Measurements from ENCODE around the gene IL34.
"Not testable (repeated sequence)": the region's sequence is repeated elsewhere in the genome, so short reads cannot be mapped to it uniquely, and the experiment has no call there.

Gene IL34

DNA sequence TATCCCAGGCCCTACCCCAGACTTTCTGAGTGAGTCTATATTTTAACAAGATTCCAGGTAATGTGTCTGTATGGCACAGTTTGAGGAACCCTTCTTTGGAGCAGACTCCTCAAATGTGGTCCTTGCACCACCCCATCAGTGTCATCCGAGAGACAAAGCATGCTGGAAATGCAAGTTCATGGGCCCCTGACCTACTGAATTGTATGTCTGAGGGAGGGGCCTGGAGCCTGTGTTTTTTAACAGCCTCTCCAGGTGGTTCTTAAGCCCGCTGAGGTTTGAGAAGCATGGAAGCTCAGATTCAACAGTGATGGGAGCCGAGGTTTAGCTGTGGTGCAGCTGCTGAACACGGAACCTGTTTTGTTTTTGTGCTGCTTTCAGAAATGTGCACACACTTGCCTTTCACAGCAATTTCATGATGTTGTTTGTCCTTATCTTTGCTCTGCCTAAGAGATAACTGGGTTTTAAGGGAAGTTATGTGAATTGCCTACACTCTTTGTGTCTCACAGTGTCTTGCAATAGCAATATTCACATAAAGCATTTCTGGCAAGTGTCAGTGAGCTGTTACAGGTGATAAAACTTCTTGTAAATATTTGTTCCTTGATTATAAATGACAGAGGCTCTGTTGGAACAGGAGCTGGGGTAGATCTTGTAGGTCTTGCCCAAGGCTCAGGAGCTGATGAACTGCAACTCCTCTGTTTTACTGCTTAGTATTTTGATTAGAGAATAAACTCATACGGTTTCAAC, 32.0 kb upstream of the IL34 start:
- peak overlapping the region; percentile 42 for H3K27ac ChIP-seq
- TF ChIP-seq, protein P1, sequence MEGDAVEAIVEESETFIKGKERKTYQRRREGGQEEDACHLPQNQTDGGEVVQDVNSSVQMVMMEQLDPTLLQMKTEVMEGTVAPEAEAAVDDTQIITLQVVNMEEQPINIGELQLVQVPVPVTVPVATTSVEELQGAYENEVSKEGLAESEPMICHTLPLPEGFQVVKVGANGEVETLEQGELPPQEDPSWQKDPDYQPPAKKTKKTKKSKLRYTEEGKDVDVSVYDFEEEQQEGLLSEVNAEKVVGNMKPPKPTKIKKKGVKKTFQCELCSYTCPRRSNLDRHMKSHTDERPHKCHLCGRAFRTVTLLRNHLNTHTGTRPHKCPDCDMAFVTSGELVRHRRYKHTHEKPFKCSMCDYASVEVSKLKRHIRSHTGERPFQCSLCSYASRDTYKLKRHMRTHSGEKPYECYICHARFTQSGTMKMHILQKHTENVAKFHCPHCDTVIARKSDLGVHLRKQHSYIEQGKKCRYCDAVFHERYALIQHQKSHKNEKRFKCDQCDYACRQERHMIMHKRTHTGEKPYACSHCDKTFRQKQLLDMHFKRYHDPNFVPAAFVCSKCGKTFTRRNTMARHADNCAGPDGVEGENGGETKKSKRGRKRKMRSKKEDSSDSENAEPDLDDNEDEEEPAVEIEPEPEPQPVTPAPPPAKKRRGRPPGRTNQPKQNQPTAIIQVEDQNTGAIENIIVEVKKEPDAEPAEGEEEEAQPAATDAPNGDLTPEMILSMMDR (conservative IDR thresholded peaks at IDR 0.05) = no peak
- no peak for TF ChIP-seq ZFX (IDR thresholded peaks at IDR 0.05)

DNA sequence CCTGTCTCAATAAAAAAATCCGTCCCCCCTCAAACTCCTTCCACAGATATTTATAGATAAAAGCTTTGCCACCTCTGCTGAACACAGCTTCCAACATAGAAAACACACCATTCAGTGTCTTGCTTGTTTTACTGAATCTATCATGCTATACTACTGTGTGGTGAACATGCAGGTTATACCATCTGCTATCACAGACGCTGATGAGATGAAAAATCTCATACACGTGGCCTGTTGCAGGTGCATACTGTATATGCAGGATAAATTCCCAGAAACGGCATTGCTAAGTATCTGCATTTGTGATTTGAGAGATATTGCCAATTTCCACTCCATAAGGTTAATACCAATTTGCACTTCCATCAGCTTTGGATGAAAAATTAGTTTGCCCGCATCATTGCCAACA, 30.4 kb upstream of the IL34 start:
- H3K27ac ChIP-seq = no peak overlapping the region
- no peak for TF ChIP-seq ZFX (IDR thresholded peaks at IDR 0.05)
- TF ChIP-seq, protein P1 (conservative IDR thresholded peaks at IDR 0.05) = no peak

DNA sequence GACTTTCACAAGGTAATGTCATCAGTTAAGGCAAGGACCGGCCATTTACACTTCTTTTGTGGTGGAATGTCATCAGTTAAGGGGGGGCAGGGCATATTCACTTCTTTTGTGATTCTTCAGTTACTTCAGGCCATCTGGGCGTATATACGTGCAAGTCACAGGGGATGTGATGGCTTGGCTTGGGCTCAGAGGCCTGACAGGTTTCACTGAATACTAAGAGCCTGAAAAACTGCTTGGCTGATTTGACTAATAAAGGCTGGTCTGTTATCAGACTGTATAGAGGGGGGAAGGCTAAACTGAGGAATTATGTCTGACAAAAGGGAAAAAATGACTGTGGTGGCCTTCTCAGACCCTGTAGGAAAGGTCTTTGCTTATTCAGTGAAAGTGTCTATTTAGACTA, 24.5 kb upstream of the IL34 start:
- not testable (repeated sequence) for H3K27ac ChIP-seq

DNA sequence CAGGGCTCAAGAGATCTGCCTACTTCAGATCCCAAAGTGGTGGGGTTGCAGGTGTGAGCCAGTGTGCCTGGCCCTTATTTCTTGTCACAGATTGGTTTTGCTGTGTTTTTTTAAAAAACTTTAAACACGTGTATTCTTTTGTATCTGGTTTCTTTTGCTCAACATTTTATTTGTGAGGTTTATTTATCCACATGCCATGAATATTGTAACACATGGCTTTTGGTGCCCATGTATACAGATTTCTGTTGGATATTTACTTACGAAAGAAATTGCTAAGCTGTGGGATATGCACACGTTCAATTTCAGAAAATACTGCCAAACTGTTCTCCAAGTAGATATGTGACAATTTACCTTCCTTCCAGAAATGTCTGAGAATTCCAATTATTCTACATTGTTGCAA, 18.7 kb upstream of the IL34 start:
- TF ChIP-seq ZFX (IDR thresholded peaks at IDR 0.05) = no peak
- TF ChIP-seq, protein P1 (conservative IDR thresholded peaks at IDR 0.05) = no peak
- H3K27ac ChIP-seq = no peak overlapping the region

DNA sequence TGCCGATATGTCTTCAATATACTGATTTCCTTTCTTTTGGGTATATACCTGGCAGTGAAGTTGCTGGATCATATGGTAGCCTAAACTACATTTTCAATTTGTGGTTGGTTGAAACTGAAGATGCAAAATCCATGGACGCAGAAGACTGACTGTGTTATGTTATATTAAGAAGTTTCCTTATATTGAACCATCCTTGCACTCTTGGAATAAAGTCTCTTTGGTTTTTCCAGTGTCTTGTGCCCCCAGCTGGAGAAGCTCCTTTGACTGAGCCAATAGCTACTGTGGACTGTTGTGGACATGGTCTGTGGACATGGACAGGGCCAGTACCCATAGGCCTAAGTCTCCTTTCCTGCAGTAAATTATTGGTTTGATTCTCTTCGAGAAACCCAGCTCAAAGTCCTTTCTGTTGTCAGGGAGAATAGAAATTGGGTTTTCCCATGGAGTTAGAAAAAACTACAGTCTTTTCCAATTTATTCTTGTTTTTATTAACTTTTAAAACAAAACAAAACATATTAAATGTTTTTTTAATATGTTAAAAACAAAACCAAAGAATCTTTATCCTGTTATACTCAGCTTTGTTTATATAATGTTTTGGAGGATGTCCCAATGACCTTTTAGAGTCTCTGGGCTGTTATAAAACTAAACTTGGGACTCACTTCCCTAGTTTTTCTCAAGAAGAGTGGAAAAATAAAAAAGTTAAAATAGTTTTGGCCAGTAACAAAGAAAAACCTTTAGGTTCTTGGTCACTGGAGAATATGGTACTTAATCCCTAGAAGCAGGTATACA, 15.2 kb upstream of the IL34 start:
- TF ChIP-seq, protein P1 (conservative IDR thresholded peaks at IDR 0.05) = no peak
- no peak overlapping the region for H3K27ac ChIP-seq

DNA sequence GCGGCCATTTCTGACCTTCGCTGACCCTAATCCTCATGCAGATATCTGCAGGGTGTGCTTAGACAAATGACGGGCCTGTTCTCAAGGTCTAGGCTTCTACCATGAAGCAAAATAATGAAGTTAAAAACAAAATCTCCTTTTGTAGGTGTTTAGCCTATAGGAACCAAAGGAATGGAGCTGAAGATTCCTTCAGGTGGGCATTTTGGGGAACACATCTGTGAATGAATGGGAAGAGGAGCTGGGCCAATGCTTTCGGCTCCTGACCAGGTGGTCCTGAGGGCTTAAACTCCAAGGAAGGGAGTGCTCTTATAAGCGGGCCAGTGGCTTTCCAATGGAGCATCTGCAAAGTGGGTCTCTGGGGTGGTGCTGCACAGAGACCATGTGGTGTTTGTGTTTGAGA, 14.1 kb upstream of the IL34 start:
- no peak overlapping the region for H3K27ac ChIP-seq
- TF ChIP-seq, protein P1 (conservative IDR thresholded peaks at IDR 0.05) = no peak
- TF ChIP-seq ZFX (IDR thresholded peaks at IDR 0.05) = no peak

DNA sequence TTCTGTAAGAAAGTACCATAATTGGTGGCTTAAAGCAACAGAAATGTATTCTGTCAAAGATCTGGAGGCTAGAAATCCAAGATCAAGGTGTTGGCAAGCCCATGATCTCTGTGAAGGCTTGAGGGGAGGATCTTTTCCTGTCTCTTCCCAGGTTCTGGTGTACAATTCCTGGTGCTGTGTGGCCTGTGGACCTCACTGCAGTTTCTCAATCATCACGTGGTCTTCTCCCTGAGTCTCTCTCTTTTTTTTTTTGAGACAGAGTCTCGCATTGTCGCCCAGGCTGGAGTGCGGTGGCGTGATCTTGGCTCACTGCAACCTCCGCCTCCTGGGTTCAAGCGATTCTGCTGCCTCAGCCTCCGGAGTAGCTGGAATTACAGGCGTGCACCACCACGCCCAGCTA, 12.7 kb upstream of the IL34 start:
- not testable (repeated sequence) for H3K27ac ChIP-seq

DNA sequence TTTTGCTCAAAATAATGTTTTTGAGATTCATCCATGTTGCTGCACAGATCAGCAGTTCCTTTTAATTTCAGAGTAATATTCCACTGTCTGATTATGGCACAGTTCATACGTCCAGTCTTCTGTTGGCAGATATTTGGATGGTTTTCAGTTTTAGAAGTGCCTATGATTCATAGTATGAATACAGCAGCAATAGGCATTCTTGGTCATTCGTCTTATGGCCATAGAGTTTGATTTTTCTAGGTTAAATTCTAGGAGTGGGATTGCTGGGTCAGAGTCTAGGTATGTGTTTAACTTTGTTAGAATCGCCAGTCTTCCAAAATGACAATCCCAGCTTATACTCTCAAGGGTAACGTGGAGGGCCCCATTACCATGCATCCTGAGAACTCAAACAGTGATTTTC, 11.5 kb upstream of the IL34 start:
- no peak overlapping the region for H3K27ac ChIP-seq
- TF ChIP-seq, protein P1 (conservative IDR thresholded peaks at IDR 0.05) = no peak
- TF ChIP-seq ZFX (IDR thresholded peaks at IDR 0.05) = no peak
